ENCODE measurements around the gene RIN3.

The RIN3 gene

DNA sequence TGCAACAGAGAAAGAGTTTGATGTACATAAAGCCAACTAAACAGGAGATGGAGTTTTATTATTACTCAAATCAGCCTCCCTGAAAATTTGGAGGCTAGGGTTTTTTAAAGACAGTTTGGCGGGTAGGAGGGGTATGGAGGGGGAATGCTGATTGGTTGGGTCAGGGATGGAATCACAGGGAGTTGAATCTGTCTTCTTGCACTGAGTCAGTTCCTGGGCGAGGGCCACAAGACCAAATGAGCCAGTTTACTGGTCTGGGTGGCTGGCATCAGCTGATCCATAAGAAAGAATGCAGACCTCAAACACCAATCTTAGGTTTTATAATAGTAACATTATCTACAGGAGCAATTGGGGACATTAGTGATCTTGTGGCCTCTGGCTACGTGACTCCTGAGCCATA, 64.9 kb downstream of the RIN3 start:
- peak; percentile 31 for DNase-seq (ENCODE audit: low spot score)

DNA sequence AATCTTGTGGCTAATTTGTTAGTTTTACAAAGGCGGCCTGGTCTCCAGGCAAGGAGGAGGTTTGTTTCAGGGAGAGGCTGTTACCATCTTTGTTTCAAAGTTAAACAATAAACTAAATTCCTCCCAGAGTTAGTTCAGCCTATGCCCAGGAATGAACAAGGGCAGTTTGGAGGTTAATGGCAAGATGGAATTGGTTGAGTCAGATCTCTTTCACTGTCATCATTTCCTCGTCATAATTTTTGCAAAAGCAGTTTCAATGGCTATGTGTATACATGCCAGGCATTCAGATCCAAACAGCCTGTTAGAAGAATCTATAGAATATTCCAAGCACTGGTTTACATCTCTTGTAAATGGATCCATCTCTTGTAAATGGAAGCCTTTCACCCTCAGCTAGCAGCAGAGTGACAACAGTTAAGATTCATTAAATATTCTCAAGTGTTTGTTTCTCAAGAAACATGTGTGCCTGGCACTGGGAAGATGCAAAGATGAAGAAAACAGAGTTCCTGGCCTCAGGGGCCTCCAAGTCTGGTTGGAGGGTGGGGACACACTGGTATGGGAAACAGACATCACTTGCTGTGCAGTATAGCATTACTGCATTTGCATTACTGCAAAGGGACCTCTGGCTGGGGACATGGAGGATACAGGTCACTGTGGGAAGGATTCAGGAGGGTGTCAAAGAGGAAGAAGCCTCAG, 65.8 kb downstream of the RIN3 start:
- DNase-seq (ENCODE audit: low spot score), result peak; percentile 28

DNA sequence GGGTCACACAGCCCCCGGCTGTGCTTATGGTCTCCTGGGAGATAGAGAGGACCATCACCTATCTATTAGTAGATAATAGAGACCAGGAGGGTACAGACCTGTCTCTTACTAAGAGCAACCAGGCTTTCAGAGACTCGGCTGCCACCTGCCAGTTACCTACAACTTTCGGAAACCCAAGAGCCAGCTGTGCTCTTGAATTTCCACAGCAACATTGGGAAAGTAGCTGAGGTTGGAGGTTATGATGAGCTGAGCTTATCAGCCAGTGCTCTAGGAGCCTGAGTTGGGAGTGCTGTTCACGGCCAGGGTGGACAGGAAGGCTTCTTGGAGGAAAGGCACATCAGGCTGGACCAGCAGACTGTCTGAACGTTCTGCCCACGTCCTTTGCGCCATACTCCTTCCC, 67.6 kb downstream of the RIN3 start:
- no peak for DNase-seq (ENCODE audit: low spot score)

DNA sequence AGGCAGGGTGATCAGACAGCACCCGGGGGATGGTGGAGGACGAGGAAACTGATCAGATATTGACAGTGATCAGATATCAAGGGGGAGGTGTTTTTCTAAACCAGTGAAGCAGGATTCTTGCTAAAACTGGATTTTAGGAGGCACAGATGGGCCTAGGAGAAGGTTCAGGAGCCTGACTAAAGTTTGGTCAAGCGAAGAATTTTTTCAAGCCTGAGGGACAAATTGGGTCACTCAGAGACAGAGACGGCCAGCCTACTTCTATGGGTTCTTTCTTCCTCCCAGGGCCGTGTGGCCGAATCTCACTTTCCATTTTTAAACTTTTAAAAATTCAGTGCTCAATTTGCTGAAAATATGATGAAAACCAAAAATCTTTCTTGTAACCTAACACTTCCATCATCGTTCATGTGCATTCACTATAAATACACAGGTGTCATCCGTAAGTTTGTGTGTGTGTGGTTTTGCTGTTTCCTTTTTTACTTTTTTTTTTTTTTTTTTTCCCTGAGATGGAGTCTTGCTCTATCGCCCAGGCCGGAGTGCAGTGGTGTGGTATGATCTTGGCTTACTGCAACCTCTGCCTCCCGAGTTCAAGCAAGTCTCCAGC, 68.5 kb downstream of the RIN3 start:
- no peak for DNase-seq (ENCODE audit: low spot score)

DNA sequence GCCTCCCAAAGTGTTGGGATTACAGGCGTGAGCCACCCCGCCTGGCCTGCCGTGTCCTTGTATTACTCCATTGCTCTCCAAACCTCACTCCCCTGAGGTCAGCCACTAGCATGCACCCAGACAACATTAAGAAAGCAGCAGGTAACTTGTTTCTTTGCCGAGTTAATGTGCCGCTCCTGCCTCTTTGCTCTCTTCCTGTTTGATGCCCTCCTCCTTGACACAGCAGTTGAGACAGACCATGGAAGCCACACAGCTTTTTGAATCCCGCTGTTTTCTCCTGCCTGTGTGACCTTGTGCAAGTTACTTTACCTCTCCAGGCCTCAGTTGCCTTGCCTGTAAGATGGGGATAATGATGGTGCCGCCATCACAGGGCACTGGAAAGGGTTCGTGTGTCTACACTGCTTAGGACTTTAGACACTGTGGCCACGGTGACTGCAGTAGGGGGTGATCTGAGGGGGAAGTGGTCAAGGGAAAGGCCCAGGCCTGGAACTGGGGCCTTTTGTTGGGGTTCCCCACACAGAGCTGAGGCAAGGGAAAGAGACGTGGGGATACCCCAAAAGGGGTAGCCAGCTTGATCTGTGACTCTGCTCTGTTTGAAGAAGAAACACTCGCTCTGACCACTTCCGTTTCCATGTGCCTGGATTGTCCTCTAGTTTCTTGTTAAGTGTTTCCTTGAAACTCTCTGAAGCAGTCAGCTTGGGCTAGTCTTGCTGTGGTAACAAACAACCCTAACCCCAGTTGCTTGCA, 69.3 kb downstream of the RIN3 start:
- no peak for DNase-seq (ENCODE audit: low spot score)

DNA sequence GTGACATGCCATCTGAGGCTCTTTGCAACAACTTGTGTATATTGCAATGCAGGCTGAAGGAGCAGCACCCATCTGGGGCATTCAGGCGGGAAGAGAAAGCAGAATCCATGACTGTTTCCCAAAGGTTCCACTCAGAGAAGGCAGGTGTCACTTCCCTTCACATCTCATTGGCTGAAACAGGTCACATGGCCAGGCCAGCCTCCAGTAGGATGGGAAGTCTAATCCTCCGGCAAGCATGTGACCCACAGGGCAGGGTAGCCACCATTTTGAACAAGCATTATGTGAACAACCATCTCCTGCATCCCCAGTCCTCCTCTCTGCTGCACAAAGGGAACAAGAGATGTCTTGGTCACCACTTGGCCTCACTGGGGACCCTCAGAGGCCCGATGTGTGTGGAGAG, 70.6 kb downstream of the RIN3 start:
- DNase-seq (ENCODE audit: low spot score), result no peak

DNA sequence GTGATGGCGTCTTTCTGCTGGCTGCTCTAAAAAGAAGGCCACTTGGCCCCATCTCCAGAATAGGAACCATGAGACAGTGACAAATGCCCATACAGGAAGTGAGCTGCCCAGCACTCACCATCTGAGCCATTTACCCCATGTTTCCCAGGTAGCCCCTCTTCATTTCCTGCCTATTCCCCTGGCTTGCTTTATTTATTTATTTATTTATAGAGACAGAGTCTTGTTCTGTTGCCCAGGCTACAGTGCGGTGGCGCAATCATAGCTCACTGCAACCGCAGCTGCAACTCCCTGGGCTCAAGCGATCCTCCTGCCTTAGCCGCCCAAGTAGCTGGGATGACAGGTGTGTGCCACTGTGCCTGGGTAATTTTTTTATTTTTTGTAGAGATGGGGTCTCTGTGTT, 71.2 kb downstream of the RIN3 start:
- no peak for DNase-seq (ENCODE audit: low spot score)

DNA sequence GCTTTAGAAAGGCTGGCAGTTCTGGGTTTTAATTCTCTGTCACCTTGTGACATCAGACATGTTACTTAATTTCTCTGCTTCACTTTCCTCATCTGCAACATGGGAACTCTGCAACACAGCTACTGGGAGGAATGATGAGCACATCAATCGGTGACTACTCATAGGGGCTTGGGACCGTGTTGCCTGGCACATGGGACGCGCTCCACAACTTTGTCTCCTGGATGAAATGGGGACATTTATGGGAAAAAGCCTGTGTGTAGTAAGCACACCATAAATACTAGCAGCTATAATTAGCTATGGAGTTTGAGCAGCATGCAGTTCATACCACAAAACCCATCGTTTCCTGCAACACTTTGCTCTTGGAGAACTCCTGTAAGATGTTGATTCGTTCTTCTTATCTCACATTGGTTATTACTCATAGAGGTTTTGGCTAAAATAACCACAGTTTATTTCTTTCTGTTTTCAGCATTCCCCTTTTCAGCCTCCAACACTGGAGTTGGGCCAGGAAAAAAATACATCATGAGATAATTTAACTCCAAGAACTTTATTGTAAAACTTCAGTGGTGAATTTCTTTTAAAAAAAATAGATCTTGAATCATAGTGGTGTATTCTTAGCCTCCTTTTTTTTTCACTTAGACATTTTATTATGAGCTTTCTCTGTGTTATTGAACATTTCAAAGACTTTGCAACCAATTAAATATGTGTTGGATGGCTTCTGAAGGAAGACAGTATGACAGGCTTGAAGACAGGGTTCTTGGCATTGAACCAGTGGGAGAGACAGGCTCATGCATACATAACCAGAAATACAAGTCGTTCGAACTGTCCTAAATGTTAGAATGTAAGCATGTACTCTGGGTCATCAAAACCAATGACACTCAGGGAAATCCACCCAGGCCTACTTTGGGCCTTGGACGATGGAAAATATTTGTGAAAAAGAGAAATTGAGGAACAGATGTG, 72.7 kb downstream of the RIN3 start:
- peak; percentile 44 for DNase-seq (ENCODE audit: low spot score)

DNA sequence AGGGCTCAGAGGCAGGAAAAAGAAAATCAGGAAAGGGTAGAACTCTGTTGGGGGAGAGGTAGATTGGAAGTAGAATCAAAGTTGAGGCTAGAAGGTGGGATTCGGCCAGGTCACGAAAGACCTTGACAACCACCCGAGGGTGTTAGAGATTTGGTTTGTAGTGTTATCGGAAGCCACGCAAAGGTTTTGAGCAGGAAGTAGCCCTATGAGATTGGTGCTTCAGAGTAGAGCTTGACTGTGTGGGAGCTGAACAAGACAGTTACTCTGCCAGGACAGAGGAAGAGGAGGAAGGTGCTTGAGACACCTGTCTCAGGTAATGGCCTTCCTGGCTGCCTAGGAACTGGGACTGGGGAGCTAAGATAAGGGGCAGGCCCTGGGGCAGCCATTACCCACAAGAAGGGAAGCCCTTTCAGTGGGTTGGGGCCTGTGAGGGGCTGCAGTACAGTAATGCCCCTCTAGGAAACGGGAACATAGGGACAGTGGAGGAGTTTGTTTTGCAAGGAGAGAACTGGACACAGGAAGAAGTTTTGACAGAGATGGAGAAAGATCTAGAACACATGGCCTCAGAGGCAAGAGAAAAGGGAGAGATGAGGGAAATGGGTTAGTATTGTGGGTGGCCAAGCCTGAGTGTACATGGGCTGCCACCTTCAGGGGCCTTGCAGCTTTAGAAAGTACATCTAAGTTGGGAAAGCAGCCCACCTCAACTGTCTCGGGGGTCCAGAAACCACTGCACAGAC, 73.5 kb downstream of the RIN3 start:
- no peak for DNase-seq (ENCODE audit: low spot score)

DNA sequence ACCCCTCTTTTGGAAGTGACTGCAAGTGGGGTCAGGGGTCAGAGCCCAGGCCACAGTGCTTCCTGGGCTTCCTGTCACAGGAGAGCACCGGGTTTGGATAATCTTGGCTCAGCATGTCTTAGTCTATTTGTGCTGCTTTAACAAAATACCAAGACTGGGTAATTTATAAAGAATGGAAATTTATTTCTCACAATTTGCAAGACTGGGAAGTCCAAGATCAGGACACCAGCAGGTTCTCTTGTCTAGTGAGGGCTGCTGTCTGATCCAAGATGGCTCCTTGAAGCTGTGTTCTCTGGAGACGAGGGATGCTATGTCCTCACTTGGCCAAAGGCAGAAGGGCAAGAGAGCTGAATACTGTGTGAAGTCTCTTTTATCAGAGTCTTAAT, 74.1 kb downstream of the RIN3 start:
- no peak for DNase-seq (ENCODE audit: low spot score)

DNA sequence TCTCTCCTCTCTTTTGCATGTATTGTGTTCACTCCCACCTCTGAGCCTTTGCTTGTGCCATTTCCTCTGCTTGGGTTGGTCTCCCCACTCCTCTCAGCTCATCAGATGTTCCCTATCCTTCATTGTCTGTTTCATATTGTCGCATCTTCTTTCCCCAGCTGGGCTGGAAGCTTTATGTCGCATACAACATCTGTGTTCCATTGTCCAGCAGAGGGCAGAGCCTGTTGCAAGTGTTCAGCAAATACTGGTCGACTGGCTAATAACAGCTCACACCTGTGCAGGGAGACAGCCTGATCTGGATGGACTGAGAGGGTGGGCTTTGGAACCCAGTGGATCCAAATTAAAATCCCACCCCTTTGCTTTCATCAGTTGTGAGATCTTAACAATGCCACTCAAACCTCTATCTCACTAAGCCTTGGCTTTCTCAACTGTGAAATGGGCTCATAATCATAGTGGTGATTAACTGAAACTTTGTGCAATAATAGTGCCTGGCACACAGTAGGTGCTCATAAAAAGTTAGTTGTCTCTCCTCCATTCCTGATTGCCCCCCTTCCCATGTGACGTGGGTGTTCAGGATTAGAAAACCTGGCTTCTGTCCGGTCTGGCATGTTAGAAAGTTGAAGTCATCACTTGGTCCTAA, 75.8 kb downstream of the RIN3 start:
- peak; percentile 24 for DNase-seq (ENCODE audit: low spot score)

DNA sequence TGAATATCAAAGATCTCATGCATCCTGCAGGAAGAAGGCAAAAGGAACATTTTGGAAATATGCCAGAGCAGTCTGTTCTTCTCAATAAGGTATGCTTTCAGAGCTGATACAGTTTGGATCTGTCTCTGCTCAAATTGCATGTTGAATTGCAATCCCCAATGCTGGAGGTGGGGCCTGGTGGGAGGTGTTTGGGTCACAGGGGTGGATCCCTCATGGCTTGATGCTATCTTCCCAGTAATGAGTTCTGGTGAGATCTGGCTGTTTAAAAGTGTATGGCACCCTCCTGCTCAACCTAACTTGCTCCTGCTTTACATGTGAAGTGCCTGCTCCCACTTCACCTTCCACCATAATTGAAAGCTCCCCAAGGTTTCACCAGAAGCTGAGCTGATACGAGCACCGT, 76.6 kb downstream of the RIN3 start:
- DNase-seq (ENCODE audit: low spot score), result no peak

DNA sequence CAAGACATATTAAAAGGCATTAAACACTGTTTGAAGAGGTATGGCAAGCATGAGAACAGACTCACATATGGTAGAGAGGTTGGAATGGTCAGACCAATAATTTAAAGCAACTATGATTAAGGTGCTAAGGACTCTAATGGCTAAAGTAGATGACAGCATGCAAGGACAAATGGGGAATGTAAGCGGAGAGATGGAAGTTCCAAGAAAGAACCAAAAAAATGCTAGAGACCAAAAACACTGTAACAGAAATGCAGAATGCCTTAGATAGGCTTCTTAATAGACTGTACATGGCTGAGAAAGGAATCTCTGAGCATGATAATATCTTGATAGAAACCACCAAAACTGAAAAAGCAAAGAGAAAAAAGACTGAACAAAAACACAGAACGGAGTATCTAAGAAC, 77.4 kb downstream of the RIN3 start:
- DNase-seq (ENCODE audit: low spot score), result no peak

DNA sequence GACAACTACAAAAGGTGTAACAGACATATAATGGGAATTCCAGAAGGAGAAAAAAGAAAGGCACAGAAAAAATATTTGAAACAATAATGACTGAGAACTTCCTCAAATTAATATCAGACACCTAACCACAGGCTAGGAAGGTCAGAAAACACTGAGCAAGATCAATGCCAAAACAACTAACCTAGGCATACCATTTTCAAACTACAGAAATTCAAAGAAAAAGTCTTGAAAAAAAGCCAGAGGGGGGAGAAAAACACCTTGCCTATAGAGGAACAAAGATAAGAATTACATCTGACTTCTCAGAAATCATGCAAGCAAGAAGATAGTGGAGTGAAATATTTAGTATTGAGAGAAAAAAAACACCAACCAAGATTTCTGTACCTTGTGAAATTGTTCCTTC, 77.8 kb downstream of the RIN3 start:
- DNase-seq (ENCODE audit: low spot score), result no peak

DNA sequence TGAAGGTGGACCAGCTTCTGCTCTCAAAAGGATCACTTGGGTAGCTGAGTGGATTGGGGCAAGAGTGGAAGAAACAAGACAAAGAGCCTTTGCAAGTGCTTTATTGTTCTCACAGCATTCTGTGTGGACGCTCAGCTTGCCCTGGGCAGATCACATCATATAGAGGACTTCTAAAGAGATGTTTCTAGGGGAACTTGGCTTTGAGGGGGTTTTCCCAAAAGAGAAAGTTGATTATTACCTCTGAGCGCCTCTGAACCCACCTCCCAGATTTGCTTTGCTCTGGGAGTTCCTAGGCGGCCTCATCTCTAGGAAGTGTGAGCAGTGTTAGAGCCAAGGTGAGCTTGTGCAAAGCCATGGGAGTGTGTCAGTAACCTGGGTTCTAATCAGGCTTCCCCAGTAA, 81.7 kb downstream of the RIN3 start:
- no peak for DNase-seq (ENCODE audit: low spot score)

DNA sequence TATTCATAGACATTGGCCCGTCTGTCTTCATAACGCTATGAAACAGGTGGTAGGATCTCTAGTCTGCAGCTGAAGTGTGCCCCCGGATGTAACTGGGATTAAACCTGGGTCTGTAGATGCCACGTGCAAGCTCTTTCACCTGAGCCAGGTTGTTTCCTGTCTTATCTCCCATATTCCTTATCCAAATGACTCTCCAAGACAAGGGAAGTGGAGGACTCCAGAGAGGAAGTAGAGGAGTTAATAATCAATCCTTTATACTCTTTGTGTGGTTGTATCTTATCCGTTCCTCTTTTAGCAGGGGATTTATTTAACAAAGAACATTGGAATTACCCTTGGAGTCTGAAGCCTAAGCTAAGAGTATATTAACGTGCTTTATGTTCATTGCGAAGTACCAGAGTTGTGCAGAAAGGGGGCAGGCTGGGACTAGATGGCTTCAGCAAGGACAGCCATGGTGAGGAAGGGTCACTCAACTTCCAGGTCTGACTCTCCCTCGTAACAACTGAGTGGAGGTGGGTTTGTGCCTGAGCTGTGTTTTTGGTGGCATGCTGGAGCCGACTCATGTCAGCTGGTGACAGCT, 82.8 kb downstream of the RIN3 start:
- no peak for DNase-seq (ENCODE audit: low spot score)

DNA sequence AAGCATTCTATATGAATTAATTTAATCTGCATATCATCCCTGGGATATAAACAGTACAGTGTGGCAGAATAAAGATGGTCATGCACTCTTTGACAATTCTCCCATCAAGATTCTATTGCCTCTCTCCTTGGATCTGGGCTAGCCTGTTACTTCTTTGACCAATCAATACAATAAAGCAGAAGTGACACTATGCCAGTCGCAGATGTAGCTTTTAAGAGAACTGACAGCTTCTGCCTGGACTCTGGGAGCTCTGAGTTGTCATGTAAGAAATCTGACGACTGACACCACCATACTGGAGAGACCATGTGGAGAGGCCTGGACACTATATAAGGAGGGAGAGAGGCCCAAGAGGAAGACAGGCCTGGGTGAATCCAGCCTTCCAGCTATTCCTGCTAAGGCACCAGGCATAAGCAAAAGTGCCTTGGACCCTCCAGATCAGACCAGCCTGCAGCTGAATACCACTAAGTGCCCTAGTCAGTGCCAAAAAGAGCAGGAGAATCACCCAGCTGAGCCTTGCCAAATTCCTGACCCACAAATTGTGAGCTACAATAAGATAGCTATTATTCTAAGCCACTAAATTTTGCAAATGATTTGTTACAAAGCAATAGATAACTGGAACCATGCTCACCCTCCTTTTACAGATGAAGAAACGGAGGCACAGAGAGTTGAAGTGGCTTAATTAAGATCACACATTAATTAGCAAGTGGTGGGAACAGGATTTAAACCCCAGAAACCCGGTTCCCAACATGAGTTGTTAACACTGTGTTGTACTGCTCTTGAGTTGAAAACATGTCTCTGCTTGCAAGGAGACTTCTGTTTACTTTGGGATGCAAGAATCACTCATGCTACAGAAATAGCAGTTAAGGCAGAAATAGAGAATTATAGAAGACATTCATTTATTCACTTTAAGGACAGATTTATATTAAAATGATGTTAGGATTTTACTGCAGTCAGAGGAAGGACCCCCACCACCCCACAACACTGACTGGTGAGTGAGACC, 84.6 kb downstream of the RIN3 start:
- no peak for DNase-seq (ENCODE audit: low spot score)

DNA sequence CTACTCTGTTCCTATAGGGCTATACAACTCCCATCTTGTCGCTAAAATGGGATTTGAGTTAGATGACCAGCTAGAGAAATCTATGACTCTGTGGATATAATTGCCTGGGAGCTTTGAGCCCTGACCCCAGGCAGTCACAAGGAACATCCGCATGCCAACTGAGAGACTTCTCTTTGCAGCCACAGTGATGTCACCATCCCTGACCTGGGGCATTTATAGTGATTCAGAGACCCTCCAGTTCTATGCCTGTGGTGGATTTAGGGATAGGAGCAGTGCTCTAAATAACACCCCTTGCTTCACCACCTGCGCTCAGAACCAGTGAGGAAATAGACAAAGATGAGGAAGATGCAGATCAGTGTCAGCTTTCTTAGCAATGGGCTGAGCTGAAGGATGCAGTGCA, 86.2 kb downstream of the RIN3 start:
- DNase-seq (ENCODE audit: low spot score), result peak; percentile 29

DNA sequence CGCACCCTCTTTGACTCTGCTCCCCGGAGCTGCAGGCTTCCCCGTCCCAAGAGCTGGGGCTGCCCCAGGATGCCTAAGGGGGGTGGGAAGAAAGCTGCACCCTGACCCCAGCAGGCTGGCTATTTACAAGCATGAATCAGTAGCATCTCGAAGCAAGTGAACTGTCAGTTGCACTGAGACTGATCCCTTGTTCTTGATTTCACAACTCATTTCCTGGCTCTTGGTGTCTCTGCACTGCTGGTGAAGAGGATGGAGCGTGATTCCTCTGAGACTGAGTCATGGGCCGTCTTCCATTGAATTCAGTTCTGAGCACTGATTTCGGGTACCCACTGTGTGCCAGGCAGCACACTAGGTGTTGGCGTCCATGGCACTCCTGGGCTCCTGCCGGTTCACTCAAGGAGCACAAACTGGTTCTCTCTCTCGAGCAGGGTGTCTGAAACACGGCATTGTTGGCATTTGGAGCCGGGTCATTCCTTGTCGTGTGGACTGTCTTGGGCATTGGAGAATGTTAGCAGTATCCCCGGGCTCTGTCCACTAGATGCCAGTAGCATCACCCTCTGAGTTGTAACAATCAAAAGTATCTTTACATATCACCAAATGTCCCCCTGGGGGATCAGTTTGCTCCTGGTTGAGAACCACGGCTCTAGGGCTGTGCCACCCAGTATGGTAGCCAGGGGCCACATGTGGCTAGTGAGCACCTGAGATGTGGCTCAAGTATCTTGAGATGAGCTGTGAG, 86.9 kb downstream of the RIN3 start:
- DNase-seq (ENCODE audit: low spot score), result peak; percentile 63
